Amniotic epithelial cell (primary cell): Measurements from ENCODE around the gene MYLK4.
A peak's percentile ranks its signal among the peaks of the same experiment; 100 is the strongest.
"Not testable (repeated sequence)": the region's sequence is repeated elsewhere in the genome, so short reads cannot be mapped to it uniquely, and the experiment has no call there.

Experiments used
- DNase-seq: peaks from one replicate; pipeline ENCODE4 v3.0.0-alpha.2; 2010; ENCODE audit warnings: low read depth

MYLK4 gene

DNA sequence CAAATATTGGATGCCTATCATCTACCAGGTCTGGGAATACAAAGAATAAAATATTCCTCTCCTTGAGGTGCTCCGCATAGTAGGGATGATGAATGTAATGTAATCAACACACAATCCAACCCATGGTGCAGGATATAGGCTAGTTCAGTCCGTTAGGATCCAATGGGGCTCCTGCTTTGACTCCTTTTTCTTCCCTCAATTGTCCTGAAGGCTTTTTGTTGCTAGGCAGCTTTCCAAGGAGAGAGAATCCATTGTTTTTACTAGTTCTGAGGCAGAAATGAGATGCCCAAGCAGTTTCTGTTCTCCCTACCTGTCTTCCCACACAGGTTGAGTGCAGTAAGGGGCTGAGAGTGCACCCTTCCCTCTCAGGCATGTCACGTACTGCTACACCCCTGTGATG lies 26.5 kb upstream of the MYLK4 start:
- no peak for DNase-seq

DNA sequence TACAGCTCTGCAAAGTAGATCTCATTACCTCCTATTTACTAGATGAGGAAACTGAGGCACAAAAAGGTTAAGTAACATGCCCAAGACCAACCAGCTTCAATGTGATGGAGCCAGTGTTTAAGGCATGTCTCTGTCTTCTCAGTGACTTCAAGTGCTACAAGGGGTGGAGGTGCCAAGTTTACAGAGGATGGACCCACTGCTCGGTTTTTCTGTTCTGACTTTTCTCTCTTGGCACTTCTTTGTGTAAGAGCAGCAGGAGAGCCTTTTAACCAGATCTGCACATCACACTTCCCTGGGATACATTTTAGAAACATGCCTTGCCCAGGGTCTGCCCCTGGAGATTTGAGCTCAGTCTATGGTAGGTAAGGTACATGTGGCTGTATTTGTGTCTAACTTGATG lies 24.3 kb upstream of the MYLK4 start:
- no peak for DNase-seq

DNA sequence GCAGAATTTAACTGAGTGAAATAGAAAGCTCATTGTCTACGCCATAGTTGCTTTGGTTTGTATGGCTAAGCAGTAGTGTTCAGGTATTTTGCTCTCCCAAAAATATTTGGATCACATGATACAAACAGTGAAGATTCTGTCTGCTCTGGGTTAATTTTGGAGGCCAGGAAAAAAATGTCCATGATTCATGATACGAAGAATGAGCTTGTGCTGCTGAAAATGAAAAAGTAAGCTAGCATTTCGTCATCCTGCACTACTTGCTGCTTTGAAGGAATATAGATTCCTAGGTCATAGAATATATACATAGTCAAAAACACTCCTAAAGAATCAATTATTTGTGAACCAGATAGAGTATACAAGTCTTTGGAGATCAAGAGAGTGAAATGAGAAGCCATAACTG lies 22.7 kb upstream of the MYLK4 start:
- peak; percentile 61 for DNase-seq

DNA sequence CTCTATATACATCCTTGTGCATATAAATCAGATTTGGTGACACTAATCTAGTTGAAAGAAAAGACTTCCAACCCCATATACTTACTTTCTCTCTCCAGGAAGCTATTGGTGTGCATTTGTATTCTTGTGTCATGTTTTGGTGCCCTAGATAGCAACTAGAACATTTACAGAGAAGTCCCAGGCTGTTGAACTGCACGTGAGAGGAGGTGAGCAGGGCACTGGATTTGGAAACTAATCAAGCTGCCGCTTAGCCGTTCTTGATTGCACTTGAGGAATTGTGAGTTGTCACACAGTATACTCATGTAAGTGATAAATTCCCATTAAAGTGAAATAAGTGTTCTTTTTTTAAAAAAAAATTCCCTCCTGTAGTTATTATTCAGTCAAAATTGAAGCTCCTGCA lies 22.1 kb upstream of the MYLK4 start:
- DNase-seq = no peak

DNA sequence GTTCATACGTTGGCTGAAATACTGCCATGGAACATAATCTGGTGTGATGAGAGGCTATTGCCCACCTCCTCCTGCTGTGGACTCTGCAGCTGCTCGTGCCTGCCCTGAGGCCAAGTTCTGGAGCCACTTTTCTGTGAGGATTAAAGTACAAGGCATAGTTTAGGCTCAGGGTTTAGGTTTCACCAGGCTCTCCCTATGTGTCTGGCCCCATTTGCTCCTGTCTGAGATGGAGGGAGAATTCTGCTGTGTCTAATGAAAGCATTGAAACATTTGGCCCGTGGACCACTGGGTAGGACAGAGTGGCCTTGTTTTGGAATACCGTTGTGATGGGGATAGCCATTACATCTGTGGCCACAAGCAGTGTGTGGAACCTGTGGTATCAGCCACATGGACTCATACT lies 20.4 kb upstream of the MYLK4 start:
- DNase-seq = no peak

DNA sequence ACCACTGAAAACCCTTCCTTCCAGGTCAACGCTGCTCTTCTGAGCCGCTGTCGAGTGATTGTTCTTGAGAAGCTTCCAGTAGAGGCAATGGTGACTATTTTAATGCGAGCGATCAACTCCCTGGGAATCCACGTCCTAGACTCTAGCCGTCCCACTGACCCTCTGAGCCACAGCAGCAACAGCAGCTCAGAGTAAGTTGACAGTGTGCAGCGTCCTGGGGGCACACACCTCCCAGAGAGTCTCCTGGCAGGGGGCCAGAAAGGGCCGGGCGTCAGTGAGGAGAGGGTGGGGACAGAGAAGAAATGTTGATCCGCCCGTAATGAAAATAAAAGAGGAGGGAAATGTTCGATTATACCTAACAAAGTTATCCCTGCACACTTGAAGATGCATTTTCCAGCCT lies 19.4 kb upstream of the MYLK4 start:
- no peak for DNase-seq

DNA sequence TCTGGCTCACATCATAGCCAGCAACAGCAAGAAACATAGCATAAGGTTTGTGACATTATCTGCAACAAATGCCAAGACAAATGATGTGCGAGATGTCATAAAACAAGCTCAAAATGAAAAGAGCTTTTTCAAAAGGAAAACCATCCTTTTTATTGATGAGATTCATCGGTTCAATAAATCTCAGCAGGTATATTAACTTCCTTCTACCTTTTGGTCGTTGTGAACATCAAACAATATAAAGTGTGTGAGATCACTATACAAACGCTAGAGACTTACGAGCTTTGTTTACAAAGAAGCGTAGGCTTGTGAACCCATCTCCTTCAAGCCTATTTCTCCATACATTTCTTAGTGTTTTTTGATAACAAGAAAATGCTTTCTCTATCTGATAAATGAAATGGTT lies 18.0 kb upstream of the MYLK4 start:
- DNase-seq = no peak

DNA sequence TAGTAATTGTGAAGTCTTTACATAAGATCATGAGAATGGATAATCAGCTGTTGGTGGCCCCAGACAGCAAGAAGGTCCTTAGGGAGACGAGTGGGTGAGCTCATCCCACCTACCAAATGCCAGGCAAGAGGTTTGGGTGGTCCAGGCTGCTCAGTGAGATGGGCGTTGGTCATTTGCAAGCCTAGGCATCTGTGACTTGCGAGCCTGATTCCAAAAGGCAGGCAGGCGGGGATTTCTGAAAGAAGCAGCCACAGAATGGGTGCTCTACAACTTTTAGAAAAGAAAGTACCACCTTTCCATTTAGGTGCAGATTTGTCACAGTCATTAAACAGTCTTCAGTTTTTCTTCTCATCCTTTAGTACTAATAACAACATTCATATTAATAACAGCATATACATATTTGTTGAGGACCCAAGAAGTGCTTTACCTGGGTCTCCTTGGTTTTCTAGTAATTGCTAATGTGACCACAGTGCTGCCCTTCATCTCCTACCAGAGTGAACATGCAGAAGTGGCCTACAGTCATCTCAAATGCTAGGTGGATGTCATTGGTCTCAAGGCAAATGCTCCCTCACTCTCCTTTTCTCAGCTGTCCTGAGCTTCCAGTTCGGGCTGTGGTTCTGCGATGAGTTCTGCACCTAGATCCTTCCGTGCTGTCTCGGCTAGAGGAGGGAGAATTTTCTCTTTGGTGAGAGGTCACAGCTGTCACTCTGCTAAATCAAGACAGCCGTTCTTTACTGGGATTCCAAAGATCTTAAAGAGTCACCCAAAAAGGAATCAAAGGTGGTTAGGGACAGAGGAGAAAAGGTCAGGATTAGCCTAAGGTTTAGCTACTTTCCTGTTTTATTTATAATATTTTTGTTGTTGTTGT lies 17.2 kb upstream of the MYLK4 start:
- DNase-seq = no peak

DNA sequence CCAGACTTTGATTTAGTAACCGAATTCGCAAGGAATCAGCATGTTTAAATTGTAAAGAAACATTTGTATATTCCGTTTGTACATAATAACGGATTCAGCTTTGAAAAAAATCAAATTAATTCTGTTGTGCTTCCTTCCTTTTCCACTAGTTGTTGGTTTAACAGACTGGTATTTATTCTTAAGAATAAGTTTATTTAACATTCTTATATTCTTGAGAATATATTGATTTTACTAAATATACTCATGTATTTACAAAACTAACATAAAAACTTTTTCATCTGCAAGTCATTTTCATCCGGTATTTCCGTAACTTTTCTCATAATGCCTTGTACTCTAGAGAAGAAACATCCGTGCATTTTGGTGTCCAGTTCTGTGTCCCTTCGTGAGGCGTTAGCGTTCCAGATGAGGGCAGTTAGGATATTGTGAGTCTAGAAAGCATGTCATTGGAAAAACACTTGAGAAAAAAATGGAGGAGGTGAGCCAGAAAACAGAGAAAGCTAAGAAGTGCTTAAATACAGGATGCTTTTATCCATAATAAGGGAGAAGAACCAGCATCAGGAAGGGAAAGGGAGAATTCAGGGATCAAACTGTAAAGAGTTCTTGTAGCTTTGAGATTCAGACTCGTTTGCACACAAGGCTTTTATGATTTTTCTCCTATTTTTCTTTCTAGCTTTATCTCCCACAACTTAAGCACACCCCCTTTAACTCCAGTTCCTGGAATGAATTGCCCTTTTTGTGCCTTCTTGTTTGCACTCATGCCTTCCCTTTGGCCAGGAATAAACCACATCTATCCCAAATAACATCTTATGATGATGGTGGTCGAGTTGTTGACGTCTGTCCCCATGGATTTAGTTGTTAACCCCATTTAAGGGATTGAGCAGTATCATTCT lies 16.3 kb upstream of the MYLK4 start:
- DNase-seq = no peak

DNA sequence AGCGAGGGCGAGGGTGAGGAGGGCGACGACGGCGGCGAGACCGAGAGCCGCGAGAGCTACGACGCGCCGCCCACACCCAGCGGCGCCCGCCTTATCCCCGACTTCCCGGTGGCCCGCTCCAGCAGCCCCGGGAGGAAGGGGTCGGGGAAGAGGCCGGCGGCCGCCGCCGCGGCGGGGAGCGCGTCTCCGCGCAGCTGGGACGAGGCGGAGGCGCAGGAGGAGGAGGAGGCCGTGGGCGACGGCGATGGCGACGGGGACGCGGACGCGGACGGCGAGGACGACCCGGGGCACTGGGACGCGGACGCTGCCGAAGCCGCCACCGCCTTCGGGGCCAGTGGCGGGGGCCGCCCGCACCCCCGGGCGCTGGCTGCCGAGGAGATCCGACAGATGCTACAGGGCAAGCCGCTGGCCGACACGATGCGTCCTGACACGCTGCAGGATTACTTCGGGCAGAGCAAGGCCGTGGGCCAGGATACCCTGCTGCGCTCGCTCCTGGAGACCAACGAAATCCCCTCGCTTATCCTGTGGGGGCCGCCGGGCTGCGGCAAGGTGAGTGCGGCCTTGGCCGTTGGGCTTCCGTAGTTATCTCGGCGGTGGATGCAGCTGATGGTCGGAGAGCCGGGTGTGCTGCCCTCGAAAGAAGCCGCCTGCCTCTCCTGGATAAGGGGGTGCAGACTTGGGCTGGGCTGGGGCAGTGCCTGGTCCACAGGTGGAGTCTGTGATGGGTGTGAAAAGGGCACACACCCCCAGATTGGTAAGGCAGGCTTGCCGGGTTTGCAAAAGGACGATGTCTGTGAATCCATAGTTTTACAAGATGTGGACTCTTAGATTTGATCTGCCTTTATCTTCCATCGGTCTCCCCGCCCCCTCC lies 15.4 kb upstream of the MYLK4 start:
- peak; percentile 24 for DNase-seq

DNA sequence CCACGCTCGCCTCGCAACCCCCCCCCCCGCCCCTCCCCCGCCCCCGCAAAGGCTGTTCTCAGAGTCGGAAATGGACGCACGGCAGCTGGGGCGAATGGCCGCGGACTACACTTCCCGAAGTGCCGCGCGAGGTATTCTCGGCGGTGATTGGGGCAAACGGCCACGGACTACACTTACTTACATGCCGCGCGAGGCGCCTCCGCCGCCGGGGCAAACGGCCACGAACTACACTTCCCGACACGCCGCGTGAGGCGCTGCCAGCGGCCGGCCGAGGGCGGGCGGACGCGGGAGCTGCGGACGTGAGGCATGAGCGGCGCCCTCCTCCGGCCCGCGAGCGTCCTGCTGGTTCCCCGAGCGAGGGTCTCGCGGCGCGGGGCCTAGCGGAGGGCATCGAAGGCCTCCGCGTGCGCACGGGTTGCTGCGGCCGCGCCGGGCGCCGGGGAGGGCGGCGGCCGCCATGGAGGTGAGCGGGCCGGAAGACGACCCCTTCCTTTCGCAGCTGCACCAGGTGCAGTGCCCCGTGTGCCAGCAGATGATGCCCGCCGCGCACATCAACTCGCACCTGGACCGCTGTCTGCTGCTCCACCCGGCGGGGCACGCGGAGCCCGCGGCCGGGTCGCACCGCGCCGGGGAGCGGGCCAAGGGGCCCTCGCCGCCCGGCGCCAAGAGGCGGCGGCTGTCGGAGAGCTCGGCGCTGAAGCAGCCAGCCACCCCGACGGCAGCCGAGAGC lies 14.6 kb upstream of the MYLK4 start, which contains the start of gene WRNIP1:
TSS of gene WRNIP1 (plus strand) at position 228 of the 730 bp plus-strand sequence. CDS start at position 458, 230 bp downstream.
- peak; percentile 98 for DNase-seq

DNA sequence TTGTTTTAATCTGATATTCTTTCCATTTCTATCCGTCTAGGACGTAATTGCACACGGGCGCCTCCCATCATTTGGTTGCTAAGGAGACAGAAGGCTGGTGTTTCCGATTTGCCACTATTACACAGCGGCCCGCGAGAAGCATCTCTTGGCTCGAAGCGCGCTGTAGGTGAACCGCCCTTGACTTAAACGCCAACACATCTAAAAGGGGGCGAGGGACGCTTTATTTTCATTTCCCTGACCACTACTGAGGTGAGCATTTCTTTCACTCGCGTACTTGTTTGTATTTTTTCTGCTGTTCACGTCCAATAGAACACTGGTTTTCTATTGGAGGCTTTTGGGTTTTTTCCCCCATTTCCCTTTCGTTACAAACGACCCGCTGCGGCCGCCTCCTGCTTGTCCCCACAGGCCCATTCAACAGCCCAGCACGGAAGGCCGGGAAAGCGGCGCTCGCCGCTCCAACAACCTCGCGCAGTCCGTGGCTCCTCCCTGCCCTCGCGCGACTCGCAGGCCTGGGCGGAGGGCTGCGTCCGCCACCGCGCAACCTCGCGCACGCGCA lies 14.0 kb upstream of the MYLK4 start:
- DNase-seq = peak; percentile 67

DNA sequence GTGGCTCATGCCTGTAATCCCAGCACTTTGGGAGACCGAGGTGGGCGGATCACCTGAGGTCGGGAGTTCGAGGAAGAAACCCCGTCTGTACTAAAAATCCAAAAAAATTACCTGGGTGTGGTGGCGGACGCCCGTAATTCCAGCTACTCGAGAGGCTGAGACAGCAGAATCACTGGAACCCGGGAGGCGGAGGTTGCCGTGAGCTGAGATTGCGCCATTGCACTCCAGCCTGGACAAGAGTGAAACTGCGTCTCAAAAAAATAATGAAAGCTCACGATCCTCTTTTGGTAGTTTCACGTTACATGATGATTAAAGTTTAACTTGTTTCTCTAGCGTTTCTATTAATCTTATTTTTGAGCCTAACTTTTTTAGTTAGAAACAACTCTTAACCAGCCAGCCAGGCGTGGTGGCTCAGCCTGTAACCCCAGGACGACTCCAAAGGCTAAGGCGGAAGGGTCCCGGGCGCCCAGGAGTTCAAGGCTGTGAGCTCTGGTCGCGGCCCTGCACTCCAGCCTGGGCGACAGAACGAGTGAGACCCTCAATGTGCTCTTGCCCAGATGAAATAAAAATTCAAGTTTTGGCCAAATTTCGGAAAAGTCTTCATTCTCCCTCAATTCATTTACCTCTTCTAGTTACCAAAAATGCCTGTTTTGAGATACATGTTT lies 13.3 kb upstream of the MYLK4 start:
- no peak for DNase-seq

DNA sequence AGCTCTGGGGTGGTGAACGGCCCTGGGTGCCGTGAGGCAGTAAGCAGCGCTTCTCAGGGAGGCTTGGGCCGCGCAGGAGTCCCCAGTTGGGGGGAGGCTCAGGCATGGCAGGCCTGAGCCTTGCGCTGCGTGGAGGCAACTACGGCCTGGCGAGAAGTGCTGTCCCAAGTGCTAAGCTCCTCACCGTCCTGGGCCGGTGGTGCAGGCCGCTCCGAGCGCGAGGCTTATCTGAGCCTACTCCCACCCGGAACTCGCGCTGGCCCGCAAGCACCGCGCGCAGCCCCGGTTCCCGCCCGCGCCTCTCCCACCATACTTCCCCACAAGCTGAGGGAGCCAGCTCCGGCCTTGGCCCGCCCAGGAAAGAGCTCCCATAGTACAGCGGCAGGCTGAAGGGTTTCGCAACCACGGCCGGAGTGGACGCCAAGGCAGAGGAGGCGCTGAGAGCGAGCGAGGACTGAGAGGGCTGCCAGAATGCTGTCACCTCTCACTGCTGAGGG lies 12.7 kb upstream of the MYLK4 start:
- DNase-seq = no peak

DNA sequence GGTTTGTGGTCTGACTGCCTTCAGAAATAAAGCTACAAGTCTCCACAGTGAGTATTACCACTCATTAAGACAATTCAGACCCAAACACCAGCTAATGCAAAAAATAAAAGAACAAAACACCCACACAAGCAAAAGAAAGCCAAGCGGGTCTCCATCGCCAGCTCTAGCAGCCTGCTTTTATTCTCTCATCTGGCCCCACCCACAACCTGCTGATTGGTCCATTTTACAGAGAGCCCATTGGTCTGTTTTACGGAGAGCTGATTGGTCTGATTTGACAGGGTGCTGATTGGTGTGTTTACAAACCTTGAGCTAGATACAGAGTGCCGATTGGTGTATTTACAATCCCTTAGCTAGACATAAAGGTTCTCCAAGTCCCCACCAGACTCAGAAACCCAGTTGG lies 12.1 kb upstream of the MYLK4 start:
- DNase-seq = not testable (repeated sequence)

DNA sequence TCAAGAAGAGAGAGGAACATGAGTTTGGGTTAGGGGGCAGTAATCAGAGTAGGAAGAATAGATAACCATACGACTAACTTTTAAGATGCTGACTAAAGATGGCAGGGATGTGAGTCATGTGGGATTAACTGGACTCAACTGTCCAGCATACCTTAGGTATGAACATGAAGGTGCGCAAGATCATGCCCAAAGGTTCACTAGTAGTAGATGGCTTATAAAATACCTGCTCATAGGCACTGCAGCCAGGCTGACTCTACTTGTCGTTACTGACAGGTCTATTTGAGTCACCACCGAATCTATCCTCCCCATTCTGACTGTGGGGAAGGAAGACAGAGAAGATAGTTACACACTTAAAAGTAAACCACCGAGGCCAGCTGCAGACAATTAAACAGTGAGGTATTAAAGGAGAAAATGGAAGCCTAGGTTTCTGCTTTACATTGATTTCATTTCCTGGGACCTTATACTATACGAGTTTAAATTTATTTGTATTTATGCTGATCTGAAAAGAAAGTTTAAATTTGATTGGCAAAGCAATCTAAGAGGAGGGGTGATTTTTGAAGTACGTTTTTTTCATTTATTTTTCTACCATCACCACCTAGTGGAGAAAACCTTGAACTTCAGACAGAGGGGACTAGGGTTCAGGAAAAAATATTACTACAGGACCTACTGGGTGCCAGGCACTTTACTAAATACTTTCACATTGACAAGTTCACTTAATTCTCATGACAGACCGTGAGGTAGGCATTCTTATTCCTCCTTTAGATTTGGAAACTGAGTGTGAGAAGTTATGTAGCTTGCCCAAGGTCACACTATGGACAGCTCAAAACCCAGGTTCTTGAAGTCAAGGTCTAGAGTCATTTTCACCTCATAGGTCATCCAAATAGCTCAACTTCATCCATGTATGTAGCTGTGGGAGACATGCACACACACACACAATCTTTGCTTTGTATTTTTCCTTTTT lies 10.4 kb upstream of the MYLK4 start:
- DNase-seq = no peak

DNA sequence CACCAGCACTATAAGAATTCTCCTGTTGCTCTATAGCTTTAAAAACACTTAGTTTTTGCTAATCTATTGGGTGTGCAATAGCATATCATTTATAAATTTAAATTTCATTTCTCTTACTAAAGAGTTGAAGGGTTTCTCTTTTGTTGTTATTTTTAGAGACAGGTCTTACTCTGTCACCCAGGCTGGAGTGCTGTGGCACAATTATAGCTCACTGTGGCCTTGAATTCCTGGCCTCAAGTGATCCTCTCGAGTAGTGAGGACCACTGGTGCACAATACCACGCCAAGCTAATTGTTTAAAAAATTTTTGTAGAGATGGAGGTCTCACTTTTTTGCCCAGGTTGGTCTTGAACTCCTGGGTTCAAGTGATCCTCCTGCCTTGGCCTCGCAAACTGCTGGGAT lies 8.3 kb upstream of the MYLK4 start:
- no peak for DNase-seq

DNA sequence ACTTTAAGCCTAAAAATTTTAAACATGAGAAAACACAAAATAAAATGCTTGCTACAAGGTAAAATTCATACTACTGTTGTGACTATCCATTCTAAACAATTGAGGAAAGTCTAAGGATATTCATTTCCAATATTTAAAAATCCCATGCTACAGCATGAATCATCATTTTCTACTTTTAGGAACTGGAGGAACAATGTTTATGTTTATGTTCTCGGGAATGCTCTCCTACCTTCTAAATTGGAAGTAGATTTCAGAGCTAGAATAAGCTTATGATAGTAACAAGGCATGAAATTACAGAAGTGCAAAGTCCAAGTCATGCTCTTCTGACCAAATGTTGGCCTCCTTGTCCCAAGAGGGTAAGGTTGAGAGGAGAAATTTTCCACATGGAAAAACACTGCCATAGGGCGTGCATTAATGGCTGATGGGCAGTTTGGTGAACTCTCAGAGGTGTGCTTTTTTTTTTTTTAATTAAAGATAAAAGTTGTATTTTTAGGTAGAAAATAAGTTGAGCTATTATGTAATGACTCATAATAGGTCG lies 6.0 kb upstream of the MYLK4 start:
- DNase-seq = no peak

DNA sequence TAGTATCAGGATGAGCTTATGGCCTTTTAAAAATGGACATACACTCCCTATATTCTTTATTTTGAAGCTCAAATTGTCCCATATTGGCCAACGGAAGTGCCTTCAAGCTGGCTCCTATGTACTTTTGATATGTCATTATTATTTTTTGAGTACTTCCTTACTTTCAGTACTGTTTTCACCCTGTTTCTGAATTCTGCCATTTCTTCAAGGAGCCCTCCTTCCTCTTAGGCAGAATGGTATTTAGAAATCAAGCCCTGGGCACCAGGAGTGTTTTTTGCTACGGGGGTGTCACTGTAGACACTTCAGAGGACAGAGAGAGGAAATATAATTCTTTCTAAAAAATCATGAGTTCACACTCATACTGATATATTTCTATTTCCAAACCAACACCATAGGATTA lies 5.5 kb upstream of the MYLK4 start:
- DNase-seq = no peak
